IPS DF 19.7 (cell line): ENCODE results near the gene MICAL2.

Experiments
- DNase-seq: peaks from one replicate; pipeline ENCODE4 v3.0.0-alpha.2; 2013; ENCODE audit warnings: low read depth, low spot score

MICAL2 gene

DNA sequence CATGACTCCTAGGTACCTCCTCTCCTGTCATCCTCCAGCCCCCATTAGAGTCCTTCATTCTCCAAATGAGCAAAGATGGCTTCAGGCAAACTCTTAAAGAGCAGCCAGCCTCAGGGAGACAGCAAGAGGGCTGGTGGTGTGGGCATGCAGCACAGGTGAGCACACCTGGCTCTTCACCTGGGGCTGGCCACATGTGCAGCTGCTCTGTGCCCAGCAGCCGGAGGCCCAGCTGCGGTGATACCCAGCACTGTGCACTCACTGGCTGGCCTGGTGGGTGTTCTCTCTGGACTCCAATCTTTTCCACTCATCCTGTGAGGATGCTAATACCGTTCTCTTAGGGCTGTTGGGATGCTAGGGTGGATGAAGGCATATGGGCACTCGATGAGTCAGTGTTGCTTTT lies 160.9 kb downstream of the MICAL2 start:
- DNase-seq, result no peak

DNA sequence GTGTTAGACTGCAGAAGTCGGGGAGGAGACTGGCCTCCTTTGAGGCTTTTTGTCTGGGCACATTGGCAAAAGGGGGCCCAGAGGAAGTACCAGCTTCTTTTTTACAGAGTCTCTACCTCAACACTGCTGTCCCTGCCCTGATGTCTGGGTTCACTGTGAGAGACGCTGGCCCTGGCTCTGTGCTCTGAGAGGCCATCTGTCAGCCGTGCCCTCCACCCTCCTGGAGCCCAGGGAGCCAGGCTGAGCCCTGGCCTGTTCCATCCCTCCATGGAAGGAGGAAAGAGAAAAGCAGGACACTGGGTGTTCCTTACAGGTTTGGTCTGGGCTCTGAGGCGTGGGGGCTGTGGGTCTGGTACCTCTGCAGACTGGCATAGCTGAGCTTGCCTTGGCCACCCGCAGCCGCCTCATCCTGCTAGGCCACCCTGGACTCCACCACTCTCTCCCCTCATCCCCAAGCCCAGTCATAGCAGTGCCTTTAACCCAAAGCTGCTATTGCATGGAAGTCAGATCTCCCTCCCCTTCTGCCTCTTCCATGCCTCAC lies 161.5 kb downstream of the MICAL2 start:
- no peak for DNase-seq

GRCh38 chr11:12272821-12273617 lies 162.6 kb downstream of the MICAL2 start:
- DNase-seq, result no peak

GRCh38 chr11:12273618-12273995 lies 163.2 kb downstream of the MICAL2 start:
- DNase-seq, result no peak

DNA sequence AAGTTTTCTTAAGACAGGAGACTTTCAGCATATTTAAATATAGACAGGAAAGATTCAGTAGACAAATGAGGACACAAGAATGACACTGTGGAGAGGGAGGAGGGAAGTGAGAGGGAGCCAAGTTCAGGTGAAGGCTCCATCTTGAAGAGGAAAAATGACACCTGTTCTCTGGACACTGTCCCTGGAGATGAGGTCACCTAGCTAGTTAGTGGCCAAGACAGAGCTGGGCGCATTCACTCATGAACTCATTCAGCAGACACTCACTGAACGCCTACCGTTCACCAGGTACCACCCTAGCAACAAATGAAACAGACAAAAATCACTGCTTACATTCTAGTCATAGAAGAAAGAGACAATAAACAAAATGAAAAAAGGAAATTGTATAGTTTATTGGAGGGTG lies 163.7 kb downstream of the MICAL2 start:
- DNase-seq, result no peak

- no peak for DNase-seq
These were observed 164.3 kb downstream of the MICAL2 start for GRCh38 chr11:12274558-12275197.

GRCh38 chr11:12275818-12276217 lies 165.4 kb downstream of the MICAL2 start:
- no peak for DNase-seq

DNA sequence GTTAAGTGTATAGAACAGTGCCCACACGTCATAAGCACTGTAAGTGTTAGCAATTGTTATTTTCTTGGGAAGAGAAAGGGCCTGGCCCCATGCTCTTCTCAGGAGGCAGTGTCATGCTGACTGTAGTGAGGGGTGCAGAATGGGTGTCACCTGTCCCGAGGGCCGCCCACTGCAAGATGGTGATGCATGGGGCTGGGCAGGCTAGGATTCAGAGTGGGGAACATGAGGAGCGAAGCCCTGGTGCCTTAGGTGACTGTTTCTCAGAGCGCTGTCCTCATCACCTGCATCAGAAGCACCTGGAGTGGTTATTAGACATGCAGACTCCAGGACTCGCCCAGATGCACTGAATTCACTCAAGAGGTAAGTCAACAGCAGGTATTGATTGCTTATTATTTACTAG lies 166.0 kb downstream of the MICAL2 start:
- no peak for DNase-seq

GRCh38 chr11:12276831-12277475 lies 166.6 kb downstream of the MICAL2 start:
- DNase-seq, result no peak

DNA sequence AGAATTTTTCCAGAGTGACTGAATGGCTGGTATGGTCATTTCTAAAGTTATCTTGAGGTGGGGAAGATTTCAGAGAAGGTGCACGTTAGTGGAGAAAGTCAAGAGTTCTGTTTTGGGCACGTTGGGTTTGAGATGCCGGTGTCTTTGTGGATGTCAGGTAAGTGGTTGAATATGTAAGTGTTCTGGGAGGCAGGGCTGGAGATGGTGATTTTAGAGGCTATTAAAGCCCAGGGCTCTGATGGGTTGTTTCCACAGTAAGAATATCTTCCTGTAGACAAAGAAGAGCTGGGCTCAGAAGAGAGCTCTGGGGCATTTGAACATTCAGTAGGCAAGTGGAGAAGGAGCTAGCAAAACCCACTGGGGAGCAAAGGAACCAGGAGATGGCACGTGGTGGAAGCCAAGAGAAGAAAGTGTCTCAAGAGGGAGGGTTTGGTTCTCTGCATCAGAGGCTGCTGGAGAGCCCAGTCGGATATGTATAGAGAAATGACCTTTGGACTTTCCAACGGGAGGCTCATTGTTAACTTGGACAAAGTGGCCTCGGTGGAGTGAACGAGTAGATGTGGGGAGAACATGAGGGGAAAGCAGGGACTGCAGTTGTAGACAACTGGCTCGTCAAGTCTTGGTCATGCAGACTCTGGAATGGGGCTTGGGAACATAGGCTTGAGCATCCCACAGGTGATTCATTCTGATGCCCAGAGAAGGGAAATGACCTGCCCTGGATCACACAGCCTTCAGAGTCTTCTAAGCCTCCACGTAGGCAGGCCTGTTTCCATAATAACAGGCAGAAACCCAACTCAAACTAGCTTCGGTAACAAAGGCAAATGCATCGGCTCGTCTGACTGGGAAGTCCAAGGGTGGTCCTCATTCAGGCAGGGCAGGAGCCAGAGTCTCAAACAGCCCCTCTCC lies 168.6 kb downstream of the MICAL2 start:
- DNase-seq, result no peak

GRCh38 chr11:12279672-12280108 lies 169.3 kb downstream of the MICAL2 start:
- no peak for DNase-seq

GRCh38 chr11:12280199-12280837 lies 169.9 kb downstream of the MICAL2 start:
- no peak for DNase-seq

DNA sequence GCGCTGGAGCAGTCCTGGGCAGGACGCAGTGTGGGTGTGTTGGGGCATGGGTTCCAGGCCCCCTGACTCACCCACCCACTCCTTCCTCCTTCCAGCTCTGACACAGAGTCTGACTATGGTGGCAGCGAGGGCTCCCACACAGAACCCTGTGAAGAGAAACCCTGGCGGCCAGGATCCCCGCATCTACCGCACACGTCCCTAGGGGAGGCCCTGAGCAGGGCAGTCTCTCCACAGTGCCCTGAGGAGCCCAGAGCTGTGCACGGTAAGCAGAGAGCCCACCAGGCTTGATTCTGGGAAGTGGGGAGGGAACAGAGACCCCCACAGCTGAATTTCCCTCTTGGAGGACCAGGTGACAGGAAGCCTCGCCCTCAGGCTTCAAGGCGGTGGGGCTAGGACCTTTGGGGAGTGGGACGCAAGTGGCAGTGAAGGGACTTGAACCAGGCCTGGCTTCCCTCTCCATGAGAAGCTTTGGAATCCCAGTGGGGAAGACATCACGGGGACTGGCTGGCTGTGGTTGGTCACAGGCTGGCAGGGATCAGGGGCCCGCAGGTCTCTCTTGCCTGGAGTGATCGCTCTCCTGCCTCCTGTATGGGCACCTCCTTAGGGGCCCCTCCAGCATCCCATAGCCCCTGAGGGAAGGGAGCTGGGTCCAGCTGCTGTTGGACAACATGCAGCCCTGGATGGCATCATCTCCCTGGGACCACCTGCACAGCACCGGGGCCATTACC lies 170.6 kb downstream of the MICAL2 start:
- no peak for DNase-seq

DNA sequence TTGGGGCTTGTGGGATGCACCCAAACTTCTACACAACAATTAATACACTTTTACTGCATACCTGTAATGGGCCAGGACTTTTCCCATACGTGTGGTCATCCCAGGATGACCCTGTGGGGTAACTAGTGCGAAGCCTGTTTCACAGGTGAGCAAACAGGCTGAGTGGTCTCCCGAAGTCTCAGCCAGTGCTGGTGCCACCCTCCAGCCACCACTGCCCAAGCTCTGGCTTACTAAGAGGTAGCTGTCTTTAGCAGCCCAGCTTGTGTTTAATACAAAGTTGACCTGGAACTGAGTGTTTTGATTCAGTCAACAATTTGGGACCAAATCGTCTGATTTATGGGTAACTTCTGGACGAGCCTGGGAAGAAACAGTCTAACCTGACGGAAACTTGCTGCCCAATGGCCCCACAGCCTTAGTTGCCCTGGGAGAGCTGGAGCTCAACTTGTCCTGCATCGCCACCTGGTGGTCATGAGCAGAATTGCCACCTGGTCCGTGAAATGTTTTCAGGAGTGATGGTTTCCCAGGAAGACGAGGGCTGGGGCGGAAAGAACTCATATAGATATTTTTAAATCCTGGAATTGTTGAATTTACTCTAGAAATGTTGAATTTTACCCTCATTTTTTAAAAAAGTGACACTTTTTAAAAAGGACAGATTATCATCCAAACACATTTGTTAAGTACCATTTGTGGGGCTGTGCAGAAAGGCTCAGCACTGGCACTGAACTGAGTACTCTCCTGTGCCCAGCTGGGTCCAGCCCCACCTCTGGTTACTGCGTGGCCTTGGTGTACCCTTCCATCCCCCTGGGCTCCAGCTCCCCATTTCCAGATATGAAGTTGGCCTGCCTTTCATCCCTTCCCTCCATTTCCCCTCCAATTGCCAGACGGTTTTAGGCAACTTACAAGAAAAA lies 171.4 kb downstream of the MICAL2 start:
- peak; percentile 33 for DNase-seq

DNA sequence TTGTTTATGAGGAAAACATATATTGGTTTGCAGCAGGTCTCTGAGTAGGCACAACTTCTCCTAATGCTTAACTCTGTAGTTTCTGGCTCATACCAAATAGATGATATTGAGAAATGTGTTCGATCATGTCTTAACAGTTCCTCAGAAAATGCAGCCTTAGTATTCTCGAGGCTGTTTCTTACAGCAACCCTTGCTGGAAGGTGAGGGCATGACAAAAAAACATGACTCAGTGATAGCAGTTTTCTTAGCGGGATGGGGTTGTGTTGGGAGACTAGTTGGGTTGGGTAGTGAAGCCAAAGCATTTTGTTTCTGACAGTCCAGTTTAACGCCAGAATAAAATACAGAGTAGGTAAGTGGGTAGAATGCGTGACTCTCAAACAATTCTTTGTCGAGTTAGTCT lies 172.3 kb downstream of the MICAL2 start:
- DNase-seq, result no peak

GRCh38 chr11:12284316-12285050 lies 174.1 kb downstream of the MICAL2 start:
- no peak for DNase-seq

GRCh38 chr11:12285106-12285505 lies 174.7 kb downstream of the MICAL2 start:
- DNase-seq, result no peak

GRCh38 chr11:12285811-12286222 lies 175.4 kb downstream of the MICAL2 start:
- no peak for DNase-seq

DNA sequence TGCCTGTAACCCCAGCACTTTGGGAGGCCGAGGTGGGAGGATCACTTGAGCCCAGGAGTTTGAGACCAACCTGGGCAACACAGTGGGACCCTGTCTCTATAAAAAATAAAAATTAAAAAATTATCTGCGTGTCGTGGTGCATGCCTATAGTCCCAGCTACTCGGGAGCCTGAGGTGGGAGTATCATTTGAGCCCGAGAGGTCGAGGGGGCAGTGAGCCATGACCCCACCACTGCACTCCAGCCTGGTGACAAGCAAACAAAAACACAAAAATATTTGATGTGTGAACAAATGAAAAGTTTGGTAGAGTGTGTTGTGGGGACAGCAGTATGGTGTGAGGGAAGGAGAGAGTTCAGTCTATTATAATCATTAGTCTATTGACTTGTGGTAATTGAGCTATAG lies 176.2 kb downstream of the MICAL2 start:
- no peak for DNase-seq
